GM12875 (cell line): ENCODE measurements around the gene CD300E.
"Not testable (repeated sequence)": the region's sequence is repeated elsewhere in the genome, so short reads cannot be mapped to it uniquely, and the experiment has no call there.

Source experiments
- H3K4me3 ChIP-seq: one replicate; pipeline ENCODE4 v1.5.1; 2011; ENCODE audit warnings: low read depth, low read length, control low read depth
- CTCF ChIP-seq: IDR thresholded peaks from 2 replicates; pipeline ENCODE4 v1.5.1; 2011; ENCODE audit warnings: low read depth, mild to moderate bottlenecking, control low read depth, inconsistent platforms, low read length, moderate library complexity, borderline replicate concordance; ENCODE audit not compliant: insufficient read depth

The CD300E gene

GRCh38 chr17:74635418-74635817, 11.9 kb upstream of the CD300E start:
- no peak for TF ChIP-seq CTCF

GRCh38 chr17:74633326-74633725, 9.8 kb upstream of the CD300E start:
- no peak for TF ChIP-seq CTCF
- no peak overlapping the region for H3K4me3 ChIP-seq

More at GRCh38 chr17:74635418-74635817, 11.9 kb upstream of the CD300E start:
- no peak overlapping the region for H3K4me3 ChIP-seq

- H3K4me3 ChIP-seq = no peak overlapping the region
- TF ChIP-seq CTCF = no peak
These were observed 9.1 kb upstream of the CD300E start for GRCh38 chr17:74632617-74633016.

- no peak overlapping the region for H3K4me3 ChIP-seq
- TF ChIP-seq CTCF = no peak
These were observed 8.2 kb upstream of the CD300E start for GRCh38 chr17:74631468-74632450.

- not testable (repeated sequence) for H3K4me3 ChIP-seq
These were observed 6.7 kb upstream of the CD300E start for GRCh38 chr17:74630251-74630650.

- H3K4me3 ChIP-seq = no peak overlapping the region
- no peak for TF ChIP-seq CTCF
These were observed 2.1 kb upstream of the CD300E start for GRCh38 chr17:74625661-74626060.

GRCh38 chr17:74624131-74624530, 593 bp upstream of the CD300E start:
- no peak for TF ChIP-seq CTCF
- H3K4me3 ChIP-seq = no peak overlapping the region
